Stimulated activated CD8-positive, alpha-beta memory T cell treated with anti-CD3 and anti-CD28 coated beads, Interleukin-15, amount 100 ng/mL, for 48 hours (primary cell): Measurements from ENCODE around the gene SLC44A5.
"Not testable (repeated sequence)": the region's sequence is repeated elsewhere in the genome, so short reads cannot be mapped to it uniquely, and the experiment has no call there.

Source experiments
- DNase-seq, 2 donors: peaks; one replicate each; pipeline ENCODE4 v3.0.0-alpha.2; 2020; ENCODE audit warnings: low read depth in 2 of 2

The SLC44A5 gene

GRCh38 chr1:75520862-75521475 is 89.9 kb downstream of the SLC44A5 start:
- no peak for DNase-seq

- DNase-seq = no peak
Observed at GRCh38 chr1:75519651-75520427, 91.1 kb downstream of the SLC44A5 start.

GRCh38 chr1:75518686-75519085 is 92.2 kb downstream of the SLC44A5 start:
- DNase-seq = no peak

GRCh38 chr1:75514270-75514669 is 96.6 kb downstream of the SLC44A5 start:
- no peak for DNase-seq

GRCh38 chr1:75506976-75507375 is 103.9 kb downstream of the SLC44A5 start:
- no peak for DNase-seq

- DNase-seq = no peak
Observed at GRCh38 chr1:75503221-75503974, 107.5 kb downstream of the SLC44A5 start.

GRCh38 chr1:75502776-75503175 is 108.1 kb downstream of the SLC44A5 start:
- no peak for DNase-seq

GRCh38 chr1:75501577-75502295 is 109.2 kb downstream of the SLC44A5 start:
- no peak for DNase-seq

- DNase-seq = no peak
Observed at GRCh38 chr1:75492011-75492410, 118.9 kb downstream of the SLC44A5 start.

GRCh38 chr1:75487399-75487798 is 123.5 kb downstream of the SLC44A5 start:
- DNase-seq = no peak

GRCh38 chr1:75484789-75485188 is 126.1 kb downstream of the SLC44A5 start:
- DNase-seq = no peak

GRCh38 chr1:75482951-75483350 is 128.0 kb downstream of the SLC44A5 start:
- DNase-seq = no peak

- not testable (repeated sequence) for DNase-seq
Observed at GRCh38 chr1:75476486-75476885, 134.4 kb downstream of the SLC44A5 start.

- no peak for DNase-seq
Observed at GRCh38 chr1:75475696-75476095, 135.2 kb downstream of the SLC44A5 start.

- no peak for DNase-seq
Observed at GRCh38 chr1:75472971-75473603, 137.8 kb downstream of the SLC44A5 start.

- no peak for DNase-seq
Observed at GRCh38 chr1:75472089-75472970, 138.6 kb downstream of the SLC44A5 start.

- DNase-seq = no peak
Observed at GRCh38 chr1:75471252-75471651, 139.7 kb downstream of the SLC44A5 start.

GRCh38 chr1:75470448-75470847 is 140.5 kb downstream of the SLC44A5 start:
- DNase-seq = no peak

- no peak for DNase-seq
Observed at GRCh38 chr1:75469586-75470173, 141.2 kb downstream of the SLC44A5 start.

GRCh38 chr1:75461808-75462325 is 149.0 kb downstream of the SLC44A5 start:
- no peak for DNase-seq
